Femur (tissue), 1 donor: Measurements from ENCODE around the gene MLXIP.
"Not testable (repeated sequence)": the region's sequence is repeated elsewhere in the genome, so short reads cannot be mapped to it uniquely, and the experiment has no call there.

Experiments used
- DNase-seq: peaks from one replicate; pipeline ENCODE4 v3.0.0-alpha.2; 2017

MLXIP gene

DNA sequence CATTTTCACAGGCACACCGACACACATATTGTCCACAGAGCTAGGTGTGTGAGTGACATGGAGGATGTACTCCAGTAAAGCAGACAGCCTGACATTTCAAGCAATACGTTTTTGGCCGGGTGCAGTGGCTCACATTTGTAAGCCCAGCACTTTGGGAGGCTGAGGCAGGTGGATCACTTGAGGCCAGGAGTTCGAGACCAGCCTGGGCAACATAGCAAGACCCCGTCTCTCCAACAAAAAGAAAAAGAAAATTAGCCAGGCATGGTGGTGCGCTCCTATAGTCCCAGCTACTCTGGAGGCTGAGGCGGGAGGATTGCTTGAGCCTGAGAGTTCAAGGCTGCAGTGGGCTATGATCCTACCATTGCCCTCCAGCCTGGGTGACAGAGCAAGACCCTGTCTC is 22.1 kb upstream of the MLXIP start:
- DNase-seq = not testable (repeated sequence)

DNA sequence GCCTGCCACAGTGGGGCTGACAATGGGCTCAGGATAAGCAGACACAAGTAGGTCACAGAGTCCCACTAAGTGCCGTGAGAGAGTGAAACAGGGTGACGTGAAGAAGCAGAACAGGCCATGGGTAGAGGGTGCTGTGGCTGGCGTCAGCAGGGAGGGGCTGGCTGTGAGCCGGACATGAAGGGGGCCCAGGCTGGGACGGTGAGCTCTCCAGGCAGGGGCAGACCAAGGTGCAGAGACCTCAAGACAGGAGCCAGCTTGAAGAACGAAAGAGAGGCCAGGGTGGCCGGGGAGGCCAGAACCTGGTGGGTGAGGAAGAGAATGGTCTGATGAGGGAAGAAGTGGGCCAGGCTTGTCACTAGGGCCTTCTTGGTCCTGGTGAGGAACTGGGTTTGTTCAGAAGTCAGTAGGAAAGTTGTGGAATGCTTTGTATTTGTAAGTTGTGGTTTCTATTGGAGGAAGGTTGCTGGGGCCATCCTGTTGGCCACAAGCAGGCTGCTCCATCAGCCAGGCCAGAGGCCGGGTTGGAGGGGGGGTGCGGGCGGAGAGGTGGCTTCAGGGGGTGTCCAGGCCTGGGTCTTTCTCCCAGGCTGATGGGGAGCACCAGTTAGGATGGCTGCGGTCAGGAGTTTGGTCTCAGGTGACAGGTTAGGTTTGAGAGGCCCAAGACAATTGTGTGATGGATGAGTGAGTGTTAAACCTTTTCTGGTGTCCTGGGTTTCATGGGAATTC is 21.4 kb upstream of the MLXIP start:
- DNase-seq = no peak

DNA sequence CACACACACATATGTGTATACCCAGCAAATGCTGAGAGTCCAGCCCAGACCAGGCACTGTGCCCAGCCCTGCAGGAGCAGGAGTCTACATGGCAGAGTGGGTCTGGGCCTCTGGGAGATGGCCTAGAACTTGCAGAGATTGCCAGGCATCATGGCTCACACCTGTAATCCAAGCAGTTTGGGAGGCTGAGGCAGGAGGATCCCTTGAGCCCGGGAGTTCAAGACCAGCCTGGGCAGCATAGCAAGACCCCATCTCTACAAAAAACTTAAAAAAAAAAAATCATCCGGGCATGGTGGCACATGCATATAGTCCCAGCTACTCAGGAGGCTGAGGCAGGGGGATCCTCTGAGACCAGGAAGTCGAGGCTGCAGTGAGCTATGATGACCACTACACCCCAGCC is 20.8 kb upstream of the MLXIP start:
- no peak for DNase-seq

DNA sequence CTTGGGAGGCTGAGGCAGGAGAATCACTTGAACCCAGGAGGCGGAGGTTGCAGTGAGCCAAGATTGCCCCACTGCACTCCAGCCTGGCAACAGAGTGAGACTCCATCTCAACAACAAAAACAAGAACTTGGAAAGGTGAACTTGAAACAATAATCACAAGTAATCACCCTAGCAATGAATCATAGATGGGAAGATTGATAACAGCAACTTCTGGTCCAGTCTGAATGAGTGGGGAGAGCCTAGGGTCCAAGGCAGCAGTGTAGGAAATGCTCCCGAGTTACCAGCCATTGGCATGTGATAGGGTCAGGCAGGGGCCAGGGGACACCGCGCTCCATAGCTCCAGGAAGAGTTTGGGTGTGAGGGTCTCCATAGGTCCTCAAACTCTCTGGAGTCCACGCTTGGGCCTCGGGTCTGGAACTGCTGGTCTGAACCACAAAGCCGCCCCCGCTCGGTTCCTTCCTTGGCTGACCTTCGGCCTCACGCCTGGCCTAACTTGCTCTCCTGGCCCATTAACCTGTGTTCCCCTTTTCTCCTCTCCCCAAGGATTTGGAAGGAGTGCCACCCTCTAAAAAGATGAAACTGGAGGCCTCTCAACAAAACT is 19.9 kb upstream of the MLXIP start:
- DNase-seq = no peak

DNA sequence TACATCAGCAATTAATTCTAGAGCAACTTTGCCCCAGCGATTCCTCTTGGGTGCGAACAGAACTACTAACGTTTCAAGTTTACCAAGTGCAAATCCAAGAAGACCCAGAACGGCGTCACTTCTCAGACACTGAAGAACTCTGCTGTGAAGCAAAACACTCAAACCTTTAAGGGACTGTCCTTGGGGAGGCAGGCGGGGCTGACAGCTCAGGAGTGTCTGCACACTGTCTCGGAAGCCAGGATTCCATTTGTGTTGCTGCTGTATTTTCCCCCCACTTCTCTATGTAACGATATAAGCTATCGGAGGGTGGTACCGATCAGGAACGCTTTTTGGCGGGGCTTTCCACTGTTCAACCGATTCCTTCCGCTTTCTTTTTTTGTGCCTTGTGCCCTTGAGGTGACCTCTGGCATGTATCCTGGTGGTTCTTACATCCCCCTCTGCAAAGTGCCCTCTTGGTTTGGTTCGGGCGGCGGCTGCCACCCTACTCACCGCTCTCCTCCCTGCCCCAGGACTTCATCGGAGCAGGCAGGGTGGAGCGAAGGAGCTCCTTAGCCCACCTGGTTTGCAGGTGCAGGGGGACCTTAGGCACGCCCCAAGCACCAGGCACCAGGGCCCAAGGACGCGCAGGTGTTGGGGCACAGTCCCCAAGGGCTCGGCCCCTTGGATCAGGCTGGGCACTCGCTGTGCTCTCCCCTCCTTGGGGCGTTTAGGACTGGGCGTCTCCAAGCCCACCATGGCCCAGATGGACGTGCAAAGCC is 19.2 kb upstream of the MLXIP start:
- no peak for DNase-seq

DNA sequence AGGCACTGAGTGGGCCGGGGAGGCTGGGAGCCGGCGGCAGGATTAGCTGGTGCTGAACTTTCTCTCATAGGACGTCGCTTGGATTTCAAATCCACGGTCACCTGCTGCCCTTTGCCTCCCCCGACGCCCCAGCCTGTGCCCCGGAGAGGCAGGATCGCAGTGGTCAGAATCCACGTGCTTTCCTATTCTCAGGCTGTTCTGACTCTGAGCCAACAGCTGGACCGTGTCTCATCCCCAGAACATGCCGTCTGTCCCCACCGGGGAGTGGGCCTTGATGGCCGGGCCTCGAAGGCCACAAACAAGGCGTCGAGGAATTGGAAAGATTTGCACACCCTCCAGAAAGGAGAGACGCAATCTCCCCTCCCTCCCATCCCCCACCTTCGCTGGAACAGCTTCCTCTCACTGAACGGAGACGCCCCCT is 18.5 kb upstream of the MLXIP start:
- no peak for DNase-seq

DNA sequence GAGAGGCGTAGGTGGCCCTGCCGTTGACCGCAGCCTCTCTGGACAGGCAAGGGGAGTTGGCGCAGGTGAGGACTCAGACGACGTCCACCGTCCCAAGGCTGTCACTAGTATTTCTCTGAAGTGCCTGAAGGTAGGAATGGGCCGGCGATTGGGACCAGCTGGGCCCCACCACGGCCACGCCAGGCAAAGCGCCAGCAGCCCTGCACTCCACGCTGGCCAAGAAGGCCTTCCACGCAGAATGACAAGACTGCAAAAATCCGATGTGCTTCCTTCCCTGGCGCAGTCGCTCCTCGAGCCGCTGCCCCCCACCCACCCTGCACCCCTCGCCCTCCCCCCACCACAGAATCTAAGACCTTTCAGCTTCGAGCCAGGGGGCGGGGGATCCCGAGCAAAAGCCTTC is 17.3 kb upstream of the MLXIP start:
- no peak for DNase-seq

DNA sequence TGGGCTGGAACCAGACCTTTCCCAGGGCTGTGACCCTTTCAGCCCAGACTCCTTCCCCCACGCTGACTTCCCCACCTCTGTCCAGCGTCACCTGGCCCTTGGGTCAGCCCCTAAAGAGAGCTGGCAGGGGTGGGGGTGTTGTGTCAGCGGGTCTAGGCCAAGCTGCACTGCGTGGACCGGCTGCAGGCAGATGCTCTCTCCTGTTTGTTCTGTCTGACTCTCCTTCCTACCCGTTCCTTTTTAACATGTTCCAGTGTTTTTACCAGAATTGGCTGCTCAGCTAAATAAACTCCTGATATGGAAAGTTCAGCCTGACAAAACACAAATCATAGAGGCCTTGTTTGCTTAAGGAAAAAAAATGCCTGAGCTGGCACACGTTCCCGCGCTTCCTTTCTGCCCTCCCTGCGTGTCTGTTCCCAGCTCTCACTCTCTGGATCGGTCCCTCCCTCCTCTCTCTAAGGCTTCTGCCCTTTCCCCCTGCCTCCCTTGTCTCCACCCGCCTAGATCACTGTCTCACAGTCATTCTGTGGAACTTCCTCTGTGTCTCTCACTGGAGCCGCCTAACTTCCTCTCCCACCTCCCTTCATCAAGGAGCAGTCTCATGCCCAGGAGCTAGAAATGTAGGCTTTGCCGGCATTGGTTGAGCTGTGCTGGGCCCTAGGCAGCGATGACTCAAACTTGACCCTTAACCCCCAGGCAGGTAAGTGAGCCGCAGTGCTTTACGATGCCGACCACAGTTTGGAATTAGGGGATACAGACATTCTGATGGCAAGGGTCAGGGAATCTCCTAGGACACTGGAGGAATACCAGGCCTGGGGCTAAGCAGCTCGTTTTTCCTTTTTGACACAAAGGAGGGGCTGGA is 15.5 kb upstream of the MLXIP start:
- DNase-seq = peak; percentile 61

DNA sequence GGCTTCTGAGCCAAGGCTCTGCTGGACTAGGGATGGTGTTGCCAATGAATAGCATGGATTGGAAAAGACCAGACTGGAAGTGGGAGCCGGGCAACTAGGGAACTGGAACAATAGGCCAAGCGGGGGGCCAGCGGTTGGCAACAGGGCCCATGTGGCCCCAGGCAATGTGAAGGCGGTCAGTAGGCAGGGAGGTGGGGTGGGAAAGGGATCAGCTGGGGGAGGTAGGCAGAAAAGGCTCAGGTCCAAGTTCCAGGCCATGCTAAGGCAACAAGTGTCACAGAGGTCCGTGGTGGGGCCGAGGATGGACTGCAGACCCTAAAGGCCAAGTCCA is 14.9 kb upstream of the MLXIP start:
- DNase-seq = no peak

DNA sequence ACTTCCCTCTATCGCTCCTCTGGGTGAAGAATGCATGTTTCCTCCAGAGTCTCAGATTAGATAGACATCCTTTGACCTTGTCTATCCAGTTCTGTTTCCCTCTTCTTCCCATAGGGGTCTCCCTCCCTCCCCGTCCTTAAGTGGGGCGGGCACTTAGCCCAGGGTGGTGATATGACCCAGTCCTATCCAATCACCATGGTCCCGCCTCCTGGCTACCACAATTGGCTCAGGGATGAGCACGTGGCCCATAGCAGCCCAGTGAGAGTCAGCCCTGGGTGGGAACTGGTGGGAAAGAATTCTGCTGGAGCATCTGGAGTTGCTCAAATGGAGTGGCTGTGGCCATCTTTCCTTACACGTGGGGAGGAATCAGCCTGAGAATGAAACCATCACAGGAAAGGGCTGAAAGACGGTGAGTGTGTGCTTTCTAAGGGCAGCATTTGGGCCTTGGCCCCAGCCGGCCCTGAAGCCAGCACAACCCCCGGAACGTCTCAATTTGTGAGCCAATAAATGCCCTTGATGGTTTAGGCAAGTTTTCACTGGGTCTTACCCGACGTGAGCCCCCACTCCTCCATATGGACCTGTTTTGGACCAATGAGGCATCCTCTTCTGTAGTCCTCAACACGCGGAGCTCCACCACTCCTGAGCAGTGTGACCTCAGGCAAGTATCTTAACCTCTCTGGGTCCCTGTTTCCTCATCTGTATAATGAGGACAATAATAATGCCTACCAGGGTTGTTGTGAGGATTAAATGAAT is 14.4 kb upstream of the MLXIP start:
- DNase-seq = peak; percentile 86

DNA sequence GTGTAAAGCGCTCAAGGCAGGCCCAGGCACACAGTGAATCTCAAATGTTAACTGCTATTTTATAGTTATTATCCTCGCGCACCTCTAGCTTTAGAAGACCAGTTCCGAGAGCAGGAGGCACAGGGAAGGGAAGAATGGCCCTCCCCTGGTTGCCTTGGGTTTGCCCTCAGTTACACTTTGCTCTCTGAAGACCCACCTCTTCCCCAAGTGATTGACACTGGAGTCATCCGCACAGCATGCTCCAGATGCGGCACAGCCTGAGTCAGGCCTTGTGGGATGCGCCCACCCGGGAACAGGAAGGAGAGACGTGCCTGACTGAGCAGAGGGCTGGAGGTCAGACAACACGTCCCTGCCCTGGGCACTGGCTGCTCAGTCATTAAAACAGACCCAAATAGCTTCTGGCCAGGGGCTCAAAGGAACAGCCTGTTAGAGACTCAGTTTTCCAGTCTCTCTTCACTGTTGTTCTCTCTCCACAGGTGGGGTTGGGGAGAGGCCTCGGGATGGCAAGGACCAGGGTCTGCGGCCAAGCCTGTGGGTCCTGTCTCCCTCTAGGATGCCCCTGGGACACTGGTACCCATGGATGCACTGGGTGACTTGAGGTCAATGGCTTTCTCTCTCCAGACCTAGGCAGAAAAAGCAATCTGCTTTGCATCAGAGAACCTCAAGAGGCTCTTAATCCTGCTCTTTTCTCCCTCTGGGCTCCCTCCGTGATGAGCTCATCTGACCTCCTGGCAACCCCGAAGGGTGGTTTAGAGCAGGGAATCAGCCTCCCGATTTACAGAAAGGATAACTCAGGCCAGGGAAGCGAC is 13.6 kb upstream of the MLXIP start:
- peak; percentile 37 for DNase-seq

DNA sequence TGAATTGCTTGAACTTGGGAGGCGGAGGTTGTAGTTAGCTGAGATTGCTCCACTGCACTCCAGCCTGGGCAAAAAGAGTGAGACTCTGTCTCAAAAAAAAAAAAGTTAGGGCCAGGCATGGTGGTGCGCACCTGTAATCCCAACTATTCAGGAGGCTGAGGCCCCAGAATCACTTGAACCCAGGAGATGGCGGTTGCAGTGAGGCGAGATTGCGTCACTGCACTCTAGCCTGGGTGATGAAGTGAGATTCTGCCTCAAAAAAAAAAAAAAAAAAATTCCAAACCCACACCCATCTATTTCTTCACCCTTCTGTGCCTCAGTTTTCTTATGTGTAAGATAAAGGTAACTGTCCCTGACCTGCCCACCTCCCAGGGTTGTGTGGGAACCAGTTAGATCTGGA is 11.0 kb upstream of the MLXIP start:
- no peak for DNase-seq

DNA sequence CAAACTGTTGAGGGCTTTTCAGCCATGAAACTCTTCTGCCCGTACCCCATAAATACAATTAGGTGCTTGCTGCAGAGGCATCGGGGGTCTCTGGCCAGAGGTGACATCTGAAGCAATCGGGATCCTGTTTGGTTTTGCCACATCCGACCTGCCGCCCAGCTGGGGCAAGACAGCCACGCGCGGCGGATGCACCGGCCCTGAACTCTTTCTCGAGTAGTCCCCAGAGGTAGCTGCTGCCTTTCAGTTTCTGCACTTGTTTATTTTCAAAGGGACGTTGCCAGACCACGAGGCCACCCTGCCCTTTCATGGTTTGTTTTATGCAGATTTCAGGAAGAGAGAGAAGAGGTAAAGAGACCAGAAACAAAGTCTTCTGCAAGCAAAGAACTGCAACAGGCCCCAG is 10.6 kb upstream of the MLXIP start:
- DNase-seq = peak; percentile 73

DNA sequence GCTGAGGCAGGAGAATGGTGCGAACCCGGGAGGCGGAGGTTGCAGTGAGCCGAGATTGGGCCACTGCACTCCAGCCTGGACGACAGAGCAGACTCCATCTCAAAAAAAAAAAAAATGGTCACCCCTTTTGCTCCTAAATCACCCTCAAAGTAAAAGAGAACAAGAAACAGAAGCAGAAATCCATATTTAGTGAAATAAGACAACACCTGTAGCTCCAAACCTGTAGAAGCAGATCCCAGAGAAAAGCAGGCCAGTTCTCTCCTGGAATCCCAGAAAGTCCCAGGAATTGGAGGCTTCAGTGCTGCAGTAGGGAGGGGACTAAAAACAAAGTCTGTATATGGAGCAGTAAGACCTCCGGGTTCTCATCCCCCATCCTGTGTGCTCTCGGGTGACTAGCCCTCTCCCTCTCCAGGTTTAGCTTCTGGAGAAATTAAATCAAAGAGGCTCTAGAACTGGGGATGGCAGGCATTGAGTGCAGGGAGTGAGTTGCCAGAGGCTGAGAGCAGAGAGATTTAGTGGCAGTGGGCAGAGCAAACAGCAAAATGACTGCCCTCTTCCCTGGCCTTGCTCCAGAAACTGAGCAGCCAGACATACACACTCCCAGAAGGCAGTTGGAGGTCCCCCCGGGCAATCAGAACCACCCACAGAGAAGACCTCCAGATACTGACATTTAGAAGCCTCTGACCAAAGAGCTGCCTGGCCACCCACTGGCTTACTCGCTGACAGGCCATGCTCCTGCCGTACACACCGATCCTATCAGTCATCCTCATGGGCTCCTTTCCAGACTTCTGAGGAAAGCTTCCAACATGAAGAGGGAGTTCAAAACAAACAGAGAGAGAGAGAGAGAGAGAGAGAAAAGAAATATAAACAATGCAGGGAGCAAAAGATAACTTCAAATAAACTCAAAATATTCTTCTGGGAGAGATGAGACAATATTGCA is 6.3 kb upstream of the MLXIP start:
- no peak for DNase-seq

DNA sequence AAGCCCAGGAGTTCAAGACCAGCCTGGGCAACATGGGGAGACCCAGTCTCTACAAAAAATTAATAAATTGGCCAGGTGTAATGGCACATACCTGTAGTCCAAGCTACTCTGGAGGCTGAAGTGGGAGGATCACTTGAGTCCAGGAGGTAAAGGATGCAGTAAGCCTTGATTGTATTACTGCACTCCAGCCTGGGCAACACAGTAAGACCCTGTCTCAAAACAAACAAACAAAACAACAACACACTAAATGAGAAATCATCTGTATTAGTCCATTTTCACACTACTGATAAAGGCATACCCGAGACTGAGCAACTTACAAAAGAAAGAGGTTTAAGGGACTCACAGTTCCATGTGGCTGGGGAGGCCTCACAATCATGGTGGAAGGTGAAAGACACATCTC is 4.7 kb upstream of the MLXIP start:
- DNase-seq = no peak

DNA sequence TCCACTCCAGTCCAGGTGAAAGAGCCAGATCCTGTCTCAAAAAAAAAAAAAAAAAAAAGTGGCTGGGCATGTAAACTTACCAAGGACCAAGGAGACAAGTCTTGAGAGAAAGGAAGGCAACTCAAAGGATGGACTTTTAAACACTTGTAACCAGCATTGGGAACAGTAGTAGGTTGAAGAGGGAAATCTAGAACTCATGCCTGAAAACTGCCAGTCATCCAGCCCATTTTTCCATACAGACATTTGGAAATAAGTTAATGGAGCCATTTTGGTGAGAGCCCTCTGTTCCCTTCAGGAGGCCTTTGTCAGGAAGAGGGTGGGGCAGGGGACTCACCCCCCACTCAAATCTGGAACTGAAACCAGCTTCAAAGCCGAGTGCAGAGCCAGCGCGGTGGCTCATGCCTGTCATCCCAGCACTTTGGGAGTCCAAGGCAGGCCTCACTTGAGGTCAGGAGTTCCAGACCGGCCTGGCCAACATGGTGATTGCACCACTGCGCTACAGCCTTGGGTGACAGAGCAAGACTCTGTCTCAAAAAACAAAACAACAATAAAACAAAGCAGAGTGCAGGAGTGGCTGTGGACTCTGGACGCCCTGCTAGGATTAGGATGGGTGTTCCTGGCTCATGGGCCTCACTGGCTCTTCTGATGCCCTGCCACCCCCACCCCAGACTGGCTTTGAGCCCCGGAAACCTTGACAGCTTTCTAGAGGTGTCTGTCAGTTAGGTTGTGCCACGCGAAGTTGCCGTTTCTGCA is 1.6 kb upstream of the MLXIP start:
- DNase-seq = no peak

DNA sequence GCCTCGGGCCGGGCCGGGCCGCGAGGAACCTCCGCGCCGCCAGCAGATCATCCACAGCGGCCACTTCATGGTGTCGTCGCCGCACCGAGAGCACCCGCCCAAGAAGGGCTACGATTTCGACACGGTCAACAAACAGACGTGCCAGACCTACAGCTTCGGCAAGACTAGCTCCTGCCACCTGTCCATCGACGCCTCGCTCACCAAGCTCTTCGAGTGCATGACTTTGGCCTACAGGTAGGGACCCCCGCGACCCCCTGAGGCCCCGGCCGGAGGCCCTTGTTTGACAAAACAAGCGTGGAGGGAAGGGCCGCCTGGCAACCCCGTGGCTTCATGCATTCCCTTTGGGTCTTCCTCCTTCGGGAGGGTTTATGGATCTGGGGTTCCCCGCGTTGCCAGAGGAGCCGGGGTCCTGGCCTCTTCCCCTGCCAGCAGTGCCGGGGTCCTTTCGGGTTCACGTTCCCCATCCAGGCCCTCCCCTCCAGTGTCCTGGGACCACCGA is 526 bp downstream of the MLXIP start:
- peak; percentile 41 for DNase-seq

DNA sequence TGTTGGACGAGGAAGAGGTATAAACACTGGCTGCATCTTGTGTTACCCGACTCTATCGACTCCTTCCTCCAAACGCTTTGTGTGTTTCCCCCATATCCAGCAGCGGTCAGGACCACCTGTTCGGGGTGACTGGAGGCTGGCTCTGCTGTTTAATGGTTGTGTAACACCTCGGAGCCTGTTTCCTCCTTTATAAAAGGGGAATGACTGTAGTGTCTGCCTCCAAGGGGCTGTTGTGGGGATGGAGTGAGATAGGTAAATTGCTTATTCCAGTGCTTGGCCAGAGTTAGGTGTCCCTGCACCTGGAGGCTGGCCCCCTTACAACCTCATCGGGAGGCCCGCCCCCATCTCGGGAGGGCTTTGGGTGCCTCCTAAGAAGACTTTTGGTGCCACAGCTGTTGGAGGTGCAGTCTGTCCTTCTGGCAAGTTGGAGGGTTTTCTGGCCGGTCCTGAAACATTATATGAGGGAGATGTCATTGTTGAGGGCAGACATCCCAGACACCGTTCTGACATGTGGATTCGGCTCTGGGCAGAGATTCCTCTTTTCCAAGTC is 1.1 kb downstream of the MLXIP start:
- no peak for DNase-seq
